ENCODE measurements around the gene DAP. TPM values are rescaled to one million over a fixed set of nuclear protein-coding genes. Genes with fewer than 3 reads are reported as not detected.

DAP gene, protein sequence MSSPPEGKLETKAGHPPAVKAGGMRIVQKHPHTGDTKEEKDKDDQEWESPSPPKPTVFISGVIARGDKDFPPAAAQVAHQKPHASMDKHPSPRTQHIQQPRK
- total RNA-seq (2022; extraction: Qiagen RNA extraction), result 55.3 to 60.0 TPM (median 56.8 TPM) in 5 replicates

DNA sequence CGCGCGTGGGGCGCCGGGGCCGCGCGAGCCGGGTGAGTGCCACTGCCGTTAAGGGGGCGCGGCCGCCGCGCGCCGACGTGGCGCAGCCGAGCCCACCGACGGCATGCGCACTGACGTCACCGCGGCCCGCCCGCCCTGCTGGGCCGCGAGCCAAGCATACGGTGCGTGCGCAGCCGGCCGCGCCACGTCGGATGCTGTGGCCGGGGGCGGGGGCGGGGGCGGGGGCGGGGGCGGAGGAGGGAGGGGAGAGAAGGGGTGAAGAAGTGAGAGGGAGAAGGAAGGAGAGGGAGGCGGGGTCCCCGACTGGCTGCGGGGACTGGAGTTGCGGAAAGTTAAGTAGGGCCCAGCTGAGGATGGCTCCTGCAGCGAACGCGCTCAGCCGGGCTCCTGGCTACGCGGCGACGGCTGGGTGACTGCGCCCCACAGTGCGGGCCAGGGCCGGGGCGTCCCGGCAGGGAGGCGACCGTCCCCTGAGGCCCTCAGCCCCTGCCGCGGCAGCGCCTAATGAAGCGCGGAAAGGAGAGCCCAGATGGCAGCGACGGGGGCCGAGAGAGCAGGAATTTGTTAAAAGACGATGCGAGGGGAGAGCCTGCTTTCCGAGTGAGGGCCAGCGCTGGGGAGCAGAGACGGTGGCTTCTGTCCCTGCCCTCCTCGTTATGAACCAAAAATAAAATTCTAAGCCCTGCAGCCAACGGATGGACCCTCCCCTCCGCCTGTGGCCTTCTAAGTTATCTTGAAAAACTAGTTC lies at the start of gene DAP:
Gene DAP (minus strand): TSS at position 50 of the 748 bp plus-strand sequence. CDS start 166 bp downstream, outside the sequence.

Other genes starting within 250 kb of the DAP start
- 8.0 to 13.2 TPM (median 11.5 TPM) in 5 replicates for gene ANKRD33B, start 197.2 kb downstream of the DAP start, total RNA-seq (2022; extraction: Qiagen RNA extraction)

All from A549 treated with dexamethasone at 1 μM for 4 hours (cell line).